ENCODE data around the gene AIP.
"Not testable (repeated sequence)": the region's sequence is repeated elsewhere in the genome, so short reads cannot be mapped to it uniquely, and the experiment has no call there.

The AIP gene

DNA sequence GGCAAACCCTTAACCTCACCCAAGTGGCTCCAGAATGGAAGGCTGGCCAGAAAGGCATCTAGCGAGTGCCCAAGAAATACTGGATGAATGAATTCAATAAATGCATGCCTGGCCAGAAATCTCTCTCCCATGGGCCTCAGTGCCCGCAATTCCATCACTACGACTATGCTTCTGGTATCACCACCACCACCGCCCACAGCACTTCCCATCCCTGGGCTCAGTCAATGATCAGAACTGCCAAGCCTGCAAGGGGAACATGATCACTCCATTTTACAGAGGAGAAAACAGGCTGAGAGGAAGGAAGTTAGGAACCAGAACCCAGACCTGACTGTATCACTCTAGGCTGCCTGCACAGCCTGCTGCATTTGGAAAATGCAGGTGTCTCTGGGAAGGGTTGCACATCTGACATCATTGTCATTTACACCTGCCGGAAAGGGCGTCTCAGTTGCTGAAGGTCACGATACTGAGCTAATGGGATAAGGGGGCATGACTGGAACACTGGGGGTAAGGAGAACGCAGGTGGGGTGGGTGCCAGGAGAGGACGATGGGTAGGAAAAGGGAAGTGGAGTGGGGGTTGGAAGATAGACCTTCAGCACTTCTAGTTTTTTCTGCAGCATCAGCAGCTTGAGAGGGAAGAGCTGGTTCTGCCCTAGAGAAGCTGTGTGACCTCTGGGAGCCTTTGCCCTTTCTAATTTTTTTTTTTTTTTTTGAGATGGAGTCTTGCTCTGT lies 33.5 kb upstream of the AIP start:
- no peak for FAIRE-seq

DNA sequence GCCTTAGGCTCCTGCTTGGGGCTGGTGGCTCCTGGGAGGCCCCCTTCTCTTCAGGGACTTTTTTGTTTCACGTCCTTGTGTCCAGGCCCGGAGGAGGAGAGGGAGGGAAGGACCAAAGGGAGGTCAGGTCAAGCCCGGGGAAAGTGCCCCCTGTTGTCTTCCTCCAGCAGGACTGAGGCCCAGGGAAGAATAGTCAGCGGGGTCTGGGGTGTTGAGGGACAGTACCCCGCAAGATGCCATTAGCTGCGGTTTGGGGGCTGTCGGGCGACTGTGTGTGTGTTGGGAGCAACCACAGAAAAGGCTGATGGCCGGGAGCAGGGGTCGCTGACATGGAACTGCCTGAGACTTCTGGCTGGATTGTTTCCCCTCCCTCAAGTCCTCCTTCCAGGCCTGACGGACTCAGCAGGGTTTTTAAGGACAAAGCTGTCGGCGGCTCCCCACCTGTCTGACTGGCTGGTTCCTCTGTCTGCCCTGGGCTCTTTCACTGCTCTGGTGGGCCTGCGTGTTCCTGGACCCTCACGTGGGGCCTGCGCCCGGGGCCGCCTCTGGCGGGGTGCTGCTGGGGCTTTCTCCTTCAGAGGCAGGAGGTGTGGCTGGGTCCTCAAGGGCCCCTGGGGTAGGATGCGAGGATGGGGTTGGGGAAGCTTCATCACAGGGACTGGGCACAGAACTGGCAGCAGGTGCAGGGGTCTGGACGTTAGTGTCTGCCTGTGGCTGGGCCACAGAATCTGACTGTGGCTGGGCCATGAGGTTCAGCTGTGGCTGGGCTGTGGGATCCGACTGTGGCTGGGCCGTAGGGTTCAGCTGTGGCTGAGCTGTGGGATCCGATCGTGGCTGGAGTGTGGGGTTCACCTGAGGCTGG lies 31.8 kb upstream of the AIP start:
- no peak for FAIRE-seq

DNA sequence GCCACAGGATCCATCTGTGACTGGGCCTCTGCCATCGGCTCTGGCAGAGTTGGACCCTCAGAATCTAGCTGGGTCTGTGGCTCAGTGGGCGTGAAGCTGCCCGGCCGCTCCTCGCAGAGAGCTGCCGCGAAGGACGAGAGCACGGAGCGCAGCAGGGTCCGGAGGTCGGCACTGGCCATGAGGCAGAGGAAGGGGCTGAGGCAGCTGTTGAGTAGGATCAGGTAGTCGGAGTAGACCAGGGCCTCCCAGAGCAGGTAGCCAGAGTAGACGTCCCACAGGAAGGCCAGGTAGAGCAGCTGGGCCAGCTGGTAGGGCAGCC lies 31.2 kb upstream of the AIP start:
- no peak for FAIRE-seq

DNA sequence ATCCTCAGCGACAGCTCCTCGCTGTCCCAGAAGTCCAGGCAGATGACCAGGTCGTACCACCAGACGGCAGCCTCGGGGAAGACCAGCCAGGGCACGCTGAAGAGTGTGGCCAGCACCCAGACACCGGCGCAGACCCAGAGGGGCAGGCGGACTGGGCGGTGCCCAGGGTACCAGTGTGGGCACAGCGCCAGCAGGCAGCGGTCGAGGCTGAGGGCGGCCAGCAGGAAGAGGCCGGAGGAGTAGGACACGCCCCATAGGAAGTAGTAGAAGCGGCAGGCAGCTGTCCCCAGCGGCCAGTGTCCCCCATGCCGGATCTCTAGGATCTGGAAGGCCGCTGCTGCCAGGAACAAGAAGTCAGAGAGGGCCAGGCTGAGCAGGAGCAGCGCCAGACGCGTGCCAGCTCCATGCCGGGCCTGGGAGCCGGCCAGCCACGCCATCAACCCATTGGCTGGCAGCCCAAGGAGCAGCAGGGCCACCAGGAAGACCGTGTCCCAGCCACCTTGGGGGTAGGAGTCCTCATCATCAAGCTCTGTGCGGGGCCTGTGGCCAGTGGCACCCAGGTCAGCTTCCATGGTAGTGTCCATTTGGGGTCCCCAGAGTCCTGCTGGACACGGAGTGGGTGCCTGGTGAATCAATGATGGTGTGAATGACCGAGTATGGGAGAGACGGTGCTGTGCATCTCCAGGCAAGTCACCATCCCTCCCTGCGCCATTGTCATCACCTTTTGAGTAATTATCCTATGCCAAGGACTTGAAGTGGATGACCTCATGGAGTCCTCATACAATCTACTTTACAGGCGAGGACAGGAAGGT lies 30.5 kb upstream of the AIP start, which contains the start of gene GPR152:
Gene GPR152 (minus strand): TSS at position 589 of the 812 bp plus-strand sequence. CDS start 5 bp downstream, at position 584.
- no peak for FAIRE-seq

DNA sequence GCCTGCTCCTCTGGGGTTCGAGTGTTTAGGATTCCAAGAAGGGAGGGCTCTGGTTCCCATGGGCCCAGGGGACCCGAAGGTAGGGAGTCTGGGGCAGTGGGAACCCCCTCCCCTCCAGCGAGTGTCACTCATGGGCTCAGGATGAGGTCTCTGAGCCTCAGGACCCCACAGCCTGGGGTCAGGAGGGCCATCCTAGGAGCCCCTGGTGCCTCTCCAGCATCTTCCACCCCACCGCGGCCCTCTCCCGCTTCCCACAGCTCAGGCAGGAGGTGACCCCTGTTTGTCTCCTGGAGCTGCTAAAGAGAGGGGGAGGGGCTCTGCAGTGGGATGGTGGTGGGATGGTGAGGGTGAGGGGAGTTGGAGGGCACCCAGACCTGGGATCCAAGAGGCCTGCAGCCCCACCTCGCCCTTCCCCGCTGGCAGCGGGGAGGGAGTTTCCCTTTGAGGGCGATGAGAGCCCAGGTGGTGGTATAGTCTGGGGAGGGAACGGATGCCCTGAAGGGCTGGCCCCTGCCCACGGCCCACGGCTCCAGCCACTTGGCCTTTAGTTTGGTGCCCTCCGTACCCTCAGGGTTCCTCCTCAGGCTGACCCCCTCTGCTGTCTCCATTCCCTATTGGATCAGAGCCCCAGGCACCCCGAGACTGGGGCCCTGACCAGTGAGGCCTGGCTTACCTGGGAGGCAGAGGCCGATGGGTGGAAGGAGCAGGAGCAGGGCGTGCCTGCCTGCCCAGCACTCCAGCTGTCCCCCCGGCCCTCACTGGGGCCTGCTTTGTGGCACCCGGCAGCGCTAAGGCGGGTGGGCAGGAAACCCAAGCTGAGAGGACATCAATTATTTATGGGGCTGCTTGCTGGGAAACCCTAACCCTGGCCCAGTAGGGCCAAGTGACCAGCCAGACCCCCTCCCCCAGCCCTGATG lies 28.8 kb upstream of the AIP start:
- no peak for FAIRE-seq

DNA sequence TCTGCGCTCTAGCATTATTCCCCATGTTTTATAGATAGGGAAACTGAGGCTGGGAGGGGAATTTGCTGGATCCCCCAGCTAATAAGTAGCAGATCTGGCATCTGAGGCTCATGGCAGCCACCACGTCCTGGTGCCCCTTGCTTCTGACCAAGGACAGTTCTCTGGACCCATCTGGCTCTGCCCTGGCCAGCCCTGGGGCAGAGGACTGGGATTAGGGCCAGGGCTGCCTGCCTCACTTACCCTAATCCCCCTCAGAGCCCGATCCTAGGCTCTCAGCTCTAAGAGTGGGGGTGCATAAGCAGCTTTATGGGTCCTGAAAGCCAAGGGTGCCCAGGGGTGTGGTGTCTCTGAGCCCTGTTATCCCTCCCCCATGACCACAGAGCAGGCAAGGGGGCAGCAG lies 27.8 kb upstream of the AIP start, which contains the start of gene CABP4:
Gene CABP4 (plus strand): TSS at position 301 of the 400 bp plus-strand sequence. CDS start 70 bp downstream, at position 371.
- FAIRE-seq, result no peak

DNA sequence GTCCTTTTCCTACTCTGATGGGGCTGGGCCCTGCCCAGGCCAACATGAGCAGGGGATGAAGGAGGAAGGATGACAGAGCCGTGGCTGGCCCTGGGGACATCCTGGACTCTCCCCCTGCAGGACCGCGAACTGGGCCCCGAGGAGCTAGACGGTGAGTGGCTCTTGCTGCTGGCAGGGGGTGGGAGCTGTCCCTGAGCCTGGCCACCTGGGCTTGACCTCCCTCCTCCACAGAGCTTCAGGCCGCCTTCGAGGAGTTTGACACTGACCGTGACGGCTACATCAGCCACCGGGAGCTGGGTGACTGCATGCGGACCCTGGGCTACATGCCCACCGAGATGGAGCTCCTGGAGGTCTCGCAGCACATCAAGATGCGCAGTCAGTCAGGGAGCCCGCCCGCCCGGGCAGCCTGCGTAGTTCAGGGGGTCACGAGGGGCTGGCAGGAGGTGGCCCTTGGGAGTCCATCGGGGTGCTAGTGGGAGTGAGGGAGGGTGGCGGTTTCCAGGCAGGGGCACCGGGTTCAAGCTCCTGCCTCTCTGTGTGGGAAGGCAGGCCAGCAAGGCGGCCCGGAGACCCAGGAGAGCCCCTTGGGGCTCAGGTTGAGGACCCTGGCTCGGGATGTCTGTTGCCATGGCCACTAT lies 26.6 kb upstream of the AIP start:
- FAIRE-seq, result no peak

DNA sequence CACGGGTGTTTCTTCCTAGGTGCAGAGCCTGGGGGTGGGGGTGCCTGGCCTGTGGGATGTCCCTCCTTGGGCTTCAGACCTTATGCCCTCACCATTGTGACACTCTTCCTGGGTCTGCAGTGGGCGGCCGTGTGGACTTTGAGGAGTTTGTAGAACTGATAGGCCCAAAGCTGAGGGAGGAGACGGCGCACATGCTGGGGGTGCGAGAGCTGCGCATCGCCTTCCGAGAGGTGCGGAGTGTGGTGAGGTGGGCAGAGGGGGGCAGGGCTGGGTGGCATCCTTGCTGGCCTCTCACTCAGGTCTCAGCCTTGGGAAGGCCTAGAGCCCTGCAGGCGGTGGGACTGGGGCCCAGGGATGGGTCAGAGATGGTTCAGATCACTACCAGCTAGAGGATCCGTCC lies 25.4 kb upstream of the AIP start:
- FAIRE-seq, result no peak

DNA sequence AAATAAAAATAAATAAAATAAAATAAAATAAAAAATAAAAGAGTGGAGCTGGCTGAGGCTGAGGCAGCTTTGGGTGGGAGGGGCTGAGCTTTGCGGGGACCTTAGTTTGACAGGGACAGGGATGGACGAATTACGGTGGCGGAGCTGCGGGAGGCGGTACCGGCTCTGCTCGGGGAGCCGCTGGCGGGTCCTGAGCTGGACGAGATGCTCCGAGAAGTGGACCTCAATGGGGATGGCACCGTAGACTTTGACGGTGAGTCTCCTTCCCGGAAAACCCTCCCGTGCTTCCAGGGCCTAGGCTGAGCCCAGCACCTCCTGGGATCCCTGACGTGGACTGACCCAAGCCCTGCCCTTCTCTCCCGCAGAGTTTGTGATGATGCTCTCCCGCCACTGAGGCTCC lies 24.6 kb upstream of the AIP start:
- FAIRE-seq, result no peak

DNA sequence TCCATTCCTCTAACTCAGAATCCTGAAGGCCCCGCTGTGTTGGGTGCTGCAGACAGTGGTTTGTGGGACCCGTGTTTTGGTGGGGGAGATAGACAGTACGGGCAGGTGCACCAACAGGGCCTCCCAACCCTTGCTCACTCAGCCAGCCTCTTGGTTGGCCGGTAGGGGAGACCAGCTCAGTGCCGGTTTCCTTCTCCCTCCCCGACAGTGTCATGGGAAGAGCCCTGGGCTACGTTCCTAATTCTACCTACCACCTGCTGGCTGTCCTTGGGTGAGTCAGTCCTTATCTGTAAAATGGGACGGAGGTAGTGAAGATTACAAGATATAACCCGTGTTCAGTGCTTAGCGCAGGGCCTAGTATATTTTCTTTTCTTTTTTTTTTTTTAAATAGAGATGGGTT lies 19.6 kb upstream of the AIP start:
- no peak for FAIRE-seq

DNA sequence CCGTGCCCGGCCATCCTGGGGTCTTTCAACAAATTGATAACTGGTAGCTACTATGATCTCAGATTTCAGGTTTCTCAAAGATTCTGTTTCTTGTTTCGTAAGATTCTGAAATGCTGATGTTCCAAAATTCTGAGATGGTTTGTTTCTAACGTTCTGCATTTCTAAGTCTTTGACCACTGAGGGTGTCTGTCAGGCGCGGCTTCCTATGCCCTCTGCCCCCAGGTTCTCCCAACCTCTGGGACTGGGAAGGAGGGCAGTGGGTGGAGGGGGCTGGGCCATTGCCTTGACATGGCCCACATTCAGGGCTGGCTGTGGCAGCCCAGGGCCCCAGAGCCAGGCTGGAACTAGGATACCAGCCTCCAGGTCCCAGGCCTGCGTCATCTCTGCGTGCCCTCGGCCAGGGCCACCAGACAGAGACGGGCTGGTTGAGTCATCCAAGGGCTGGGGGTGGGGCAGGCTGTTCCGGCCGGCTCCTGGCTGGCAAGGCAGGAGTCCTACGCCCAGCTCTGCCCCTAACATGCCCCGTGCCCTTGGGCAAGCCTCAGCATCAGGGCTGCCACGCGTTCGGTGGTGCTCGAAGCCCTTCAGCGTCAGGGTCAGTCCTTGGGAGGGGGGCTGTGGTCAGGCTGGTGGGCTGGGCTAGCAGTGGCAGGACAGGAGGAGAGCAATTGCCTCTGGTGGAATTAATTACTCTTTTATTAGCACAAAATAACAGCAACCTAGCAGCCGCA lies 19.0 kb upstream of the AIP start:
- no peak for FAIRE-seq

DNA sequence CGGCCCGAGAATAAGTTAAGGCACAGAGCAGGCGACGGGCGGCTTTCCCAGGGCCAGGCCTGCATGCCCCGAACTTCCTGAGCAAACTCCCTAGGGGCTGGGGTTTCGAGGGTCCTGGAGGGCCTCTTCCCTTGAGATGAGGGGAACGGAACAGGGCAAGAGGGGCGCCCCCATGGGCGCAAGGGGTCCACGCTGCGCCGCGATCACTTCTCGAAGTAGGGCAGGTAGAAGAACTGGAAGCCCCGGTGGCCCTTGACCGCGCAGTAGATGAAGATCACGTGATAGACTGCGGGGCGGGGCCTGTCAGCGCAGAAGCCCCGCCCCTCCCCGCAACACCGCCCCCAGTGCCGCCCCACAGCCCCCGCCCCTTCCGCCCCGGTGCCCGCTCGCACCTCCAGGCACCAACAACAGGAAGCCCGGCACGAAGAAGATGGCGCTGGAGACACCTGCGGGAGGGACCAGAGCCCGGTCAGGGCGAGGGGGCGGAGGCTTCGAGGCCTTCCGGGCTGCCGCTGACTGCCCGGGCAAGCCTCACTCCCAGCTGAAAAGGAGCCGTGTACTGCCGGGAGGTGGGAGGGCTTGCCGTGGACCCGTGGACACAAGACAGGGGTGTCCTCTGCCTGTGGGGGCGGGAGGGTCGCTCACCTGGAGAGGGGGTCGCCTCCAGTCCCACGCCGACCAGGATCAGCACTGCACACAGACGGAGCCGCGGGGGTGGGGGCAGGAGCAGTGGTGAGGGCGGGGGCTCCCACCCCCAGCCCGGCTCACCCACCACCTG lies 18.2 kb upstream of the AIP start:
- no peak for FAIRE-seq

DNA sequence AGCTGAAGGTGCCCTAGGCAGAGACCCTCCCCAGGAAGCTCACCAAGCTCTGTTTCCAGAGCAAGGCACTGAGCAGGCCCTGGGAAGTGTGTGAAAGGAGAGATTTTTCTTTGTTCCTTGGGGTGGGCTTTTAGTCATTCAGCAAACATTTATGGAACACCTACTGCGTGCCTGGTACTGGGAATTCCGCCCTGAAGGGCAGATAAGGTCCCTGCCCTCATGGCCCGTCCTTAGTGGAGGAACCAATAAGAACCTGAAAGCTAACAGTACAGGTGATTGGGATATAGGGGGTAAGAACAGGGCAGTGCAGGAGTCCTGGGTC lies 17.7 kb upstream of the AIP start:
- no peak for FAIRE-seq

DNA sequence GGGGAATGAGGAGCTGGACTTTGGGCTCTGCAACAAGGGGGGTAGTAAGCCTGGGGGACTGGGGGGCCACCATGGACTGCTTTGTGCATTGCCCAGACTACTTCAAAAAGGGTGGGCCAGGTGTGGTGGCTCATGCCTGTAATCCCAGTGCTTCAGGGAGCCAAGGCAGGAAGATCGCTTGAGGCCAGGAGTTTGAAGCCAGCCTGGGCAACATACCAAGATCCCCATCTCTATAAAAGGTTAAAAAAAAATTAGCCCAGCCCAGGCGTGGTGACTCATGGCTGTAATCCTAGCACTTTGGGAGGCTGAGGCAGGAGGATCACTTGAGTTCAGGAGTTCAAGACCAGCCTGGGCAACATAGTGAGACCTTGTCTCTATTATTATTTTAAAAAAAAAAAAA lies 17.3 kb upstream of the AIP start:
- not testable (repeated sequence) for FAIRE-seq

DNA sequence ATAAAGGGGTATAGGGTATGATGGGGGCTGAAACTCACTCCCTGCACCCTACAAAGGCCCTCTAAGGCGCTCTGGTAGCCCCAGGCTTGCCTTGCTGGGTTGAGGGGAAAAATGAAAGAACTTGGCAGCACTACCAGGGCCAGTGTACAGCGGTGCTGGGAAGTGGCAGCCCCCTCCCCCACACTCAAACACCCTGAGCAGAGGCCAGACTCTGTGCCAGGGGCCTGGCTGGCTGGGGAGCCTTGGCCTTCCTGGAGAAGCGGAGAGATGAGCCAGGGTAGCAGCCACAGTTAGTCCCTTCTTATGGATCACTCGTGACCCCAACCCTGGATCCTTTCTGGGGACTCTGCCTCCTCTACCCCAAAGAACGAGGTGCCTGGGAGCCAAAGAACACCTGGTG lies 16.5 kb upstream of the AIP start:
- no peak for FAIRE-seq

DNA sequence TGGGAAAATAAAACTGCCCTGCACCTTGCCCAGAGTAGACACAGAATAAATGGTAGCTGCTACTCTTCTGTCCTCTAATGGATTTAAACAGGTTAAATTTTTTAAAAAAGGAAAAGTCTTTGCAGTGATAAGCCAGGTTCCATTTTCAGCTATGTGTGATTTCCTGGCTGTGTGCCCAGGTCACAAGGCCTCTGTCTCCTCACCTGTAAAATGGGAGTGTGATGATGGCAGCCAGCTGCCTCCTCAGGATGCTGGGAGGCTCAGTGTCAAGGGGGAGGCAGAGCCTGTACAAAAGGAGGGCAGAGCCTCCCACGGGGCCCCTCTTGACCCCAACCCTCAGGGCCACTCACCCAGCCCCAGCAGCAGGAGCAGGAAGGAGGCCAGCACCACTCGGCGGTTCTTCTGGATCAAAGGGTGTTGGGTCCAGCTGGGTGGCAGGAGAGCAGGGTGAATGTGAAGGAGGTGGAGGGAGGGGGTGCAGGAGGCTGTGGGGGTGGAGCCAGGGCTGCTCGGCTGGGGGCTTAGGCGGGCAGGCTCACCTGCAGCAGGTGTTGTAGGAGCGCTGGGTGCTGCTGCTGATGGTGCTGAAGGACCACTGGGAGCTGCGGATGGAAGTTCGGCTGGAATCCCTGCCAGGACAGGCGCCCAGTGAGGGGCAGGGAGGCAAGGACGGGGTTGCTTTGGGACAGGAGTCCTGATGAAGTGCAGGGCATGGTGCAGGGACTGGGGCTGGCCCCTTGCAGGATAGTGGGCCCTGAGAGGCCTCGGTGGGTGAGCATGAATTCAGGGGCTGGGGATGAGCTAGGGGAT lies 15.7 kb upstream of the AIP start:
- no peak for FAIRE-seq

DNA sequence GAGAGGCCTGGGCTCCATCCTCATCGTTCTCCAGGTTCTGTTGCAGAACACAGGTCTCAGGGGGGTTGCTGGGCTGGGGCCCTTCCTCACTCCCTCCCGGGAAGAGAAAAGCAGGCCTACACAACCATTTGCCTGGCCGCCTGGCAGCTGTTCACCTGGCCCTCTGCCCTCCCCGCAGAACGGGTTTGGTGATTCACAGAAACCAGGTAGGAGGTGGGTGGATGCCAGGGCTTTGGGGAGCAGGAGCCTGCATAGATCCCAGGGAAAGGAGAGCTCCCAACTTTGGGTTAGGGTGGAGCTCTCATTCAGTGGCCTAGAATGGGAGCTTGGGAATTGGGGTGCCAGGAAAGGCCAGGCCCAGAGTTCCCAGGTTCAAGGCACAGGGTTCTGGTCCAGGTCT lies 14.8 kb upstream of the AIP start:
- no peak for FAIRE-seq

DNA sequence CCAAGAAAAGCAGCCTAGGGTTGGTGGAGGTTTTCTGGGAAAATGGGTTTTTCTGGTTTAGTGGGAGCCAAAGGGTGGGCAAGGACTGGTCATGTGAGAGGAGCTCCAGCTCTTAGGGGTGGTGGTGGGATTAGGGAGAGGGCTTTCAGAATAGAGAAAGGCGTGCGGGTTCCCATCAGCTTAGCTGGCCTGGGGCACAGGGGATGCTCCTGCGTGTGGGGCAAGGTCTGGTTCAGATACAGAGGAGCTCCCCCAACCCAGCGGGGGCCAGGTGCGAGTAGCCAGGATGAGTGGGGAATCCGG lies 14.4 kb upstream of the AIP start:
- FAIRE-seq, result no peak

DNA sequence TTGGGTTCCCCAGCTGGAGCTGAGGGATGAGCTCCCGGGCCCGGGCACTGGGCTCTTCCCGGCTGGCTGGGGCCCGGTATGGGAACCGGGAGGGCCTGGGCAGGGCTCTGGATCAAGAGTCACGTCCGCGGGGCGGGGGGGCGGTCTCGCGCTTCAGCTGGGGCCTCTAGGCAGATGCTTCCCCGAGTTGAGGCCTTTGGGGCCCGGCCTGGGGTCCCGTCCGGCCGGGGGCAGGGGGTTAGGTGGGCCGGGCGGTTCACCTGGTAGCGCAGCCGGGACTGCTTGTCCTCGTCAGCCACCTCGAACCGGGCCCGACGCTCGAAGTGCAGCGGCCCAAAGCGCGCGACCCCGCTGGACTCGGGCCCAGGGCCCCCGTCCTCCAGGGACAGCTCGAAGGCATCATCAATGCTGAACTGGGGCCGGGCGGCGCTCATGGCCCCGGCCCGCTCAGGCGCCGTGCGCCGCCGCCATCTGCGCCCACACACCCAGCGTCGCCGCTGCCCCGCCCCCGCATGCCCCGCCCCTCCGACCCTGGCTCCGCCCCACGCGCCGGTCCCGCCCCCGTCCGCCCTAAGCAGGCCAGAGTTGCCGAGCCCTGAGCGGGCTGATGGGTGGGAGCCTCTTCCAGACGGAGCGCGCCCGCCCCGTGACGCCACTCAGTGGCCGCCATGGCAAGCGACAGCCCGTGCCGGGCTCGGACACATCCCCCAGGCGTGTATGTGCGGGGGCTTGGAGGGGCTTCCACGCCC lies 13.9 kb upstream of the AIP start, which contains the start of gene TMEM134:
Gene TMEM134 (minus strand): TSS at position 493 of the 749 bp plus-strand sequence. CDS start 59 bp downstream, at position 434.
- FAIRE-seq, result no peak
